ENCODE results near the gene TAF10. TPM values are rescaled to one million over a fixed set of nuclear protein-coding genes. Genes with fewer than 3 reads are reported as not detected.

Gene TAF10
- total RNA-seq, 1 donor from 2014 or later = 76.0 TPM

GRCh38 chr11:6627762-6628241 is 15.8 kb upstream of the TAF10 start:
- Histone ChIP-seq H3K27ac (no peak overlapping the region), H3K4me3 (no peak overlapping the region), H3K9me3 (no peaks in the 10 kb centered on the region), H3K27me3 (no peaks in the 10 kb centered on the region), H3K4me1 (no peaks in the 10 kb centered on the region), H3K36me3 (peaks cover 78 to 88% of the 10 kb centered on the region in 2 donors)
- TF ChIP-seq, protein P1, sequence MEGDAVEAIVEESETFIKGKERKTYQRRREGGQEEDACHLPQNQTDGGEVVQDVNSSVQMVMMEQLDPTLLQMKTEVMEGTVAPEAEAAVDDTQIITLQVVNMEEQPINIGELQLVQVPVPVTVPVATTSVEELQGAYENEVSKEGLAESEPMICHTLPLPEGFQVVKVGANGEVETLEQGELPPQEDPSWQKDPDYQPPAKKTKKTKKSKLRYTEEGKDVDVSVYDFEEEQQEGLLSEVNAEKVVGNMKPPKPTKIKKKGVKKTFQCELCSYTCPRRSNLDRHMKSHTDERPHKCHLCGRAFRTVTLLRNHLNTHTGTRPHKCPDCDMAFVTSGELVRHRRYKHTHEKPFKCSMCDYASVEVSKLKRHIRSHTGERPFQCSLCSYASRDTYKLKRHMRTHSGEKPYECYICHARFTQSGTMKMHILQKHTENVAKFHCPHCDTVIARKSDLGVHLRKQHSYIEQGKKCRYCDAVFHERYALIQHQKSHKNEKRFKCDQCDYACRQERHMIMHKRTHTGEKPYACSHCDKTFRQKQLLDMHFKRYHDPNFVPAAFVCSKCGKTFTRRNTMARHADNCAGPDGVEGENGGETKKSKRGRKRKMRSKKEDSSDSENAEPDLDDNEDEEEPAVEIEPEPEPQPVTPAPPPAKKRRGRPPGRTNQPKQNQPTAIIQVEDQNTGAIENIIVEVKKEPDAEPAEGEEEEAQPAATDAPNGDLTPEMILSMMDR (IDR thresholded peaks at IDR 0.05) = no peak
- intact Hi-C loops (cut with DNase I) = no loop called here
- DNase-seq (ENCODE audit: low spot score in 2 of 2) = no peak

DNA sequence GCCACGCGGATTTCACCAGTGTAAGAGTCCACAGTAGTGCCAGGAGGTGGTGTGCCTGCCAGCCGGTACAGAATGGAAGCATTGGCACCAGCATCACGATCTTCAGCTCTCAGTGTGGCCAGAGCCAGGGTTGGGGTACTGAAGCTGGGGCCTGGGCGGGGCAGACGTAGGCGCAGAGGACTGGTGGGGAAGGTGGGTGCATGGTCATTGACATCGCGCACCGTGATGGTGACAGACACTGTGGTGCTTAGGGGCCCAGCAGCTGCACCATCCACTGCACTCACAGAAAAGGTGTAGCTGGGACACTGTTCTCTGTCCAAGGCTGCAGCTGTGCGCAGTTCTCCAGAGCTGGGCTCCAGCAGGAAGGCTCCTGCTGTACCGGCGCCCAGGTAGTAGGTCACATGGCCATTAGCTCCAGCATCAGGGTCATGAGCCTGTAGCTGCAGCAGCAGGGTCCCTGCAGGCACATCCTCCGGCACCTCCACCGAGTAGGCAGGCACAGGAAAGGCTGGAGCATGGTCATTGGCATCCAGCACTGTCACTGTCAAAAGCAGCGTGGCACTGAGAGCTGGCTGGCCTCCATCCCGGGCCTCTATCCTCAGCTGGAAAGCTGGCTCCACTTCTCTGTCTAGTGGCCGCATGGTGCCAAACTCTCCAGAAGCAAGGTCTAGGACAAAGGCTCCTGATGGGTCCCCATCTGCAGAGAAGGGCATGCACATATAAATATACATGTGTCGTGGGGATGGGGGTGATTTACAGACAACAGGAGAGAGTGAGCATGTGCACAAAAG is 15.2 kb upstream of the TAF10 start:
- Histone ChIP-seq H3K4me3 (no peak overlapping the region), H3K9me3 (no peaks in the 10 kb centered on the region), H3K27ac (no peak overlapping the region), H3K36me3 (peaks cover 72 to 82% of the 10 kb centered on the region in 2 donors), H3K4me1 (no peaks in the 10 kb centered on the region), H3K27me3 (no peaks in the 10 kb centered on the region)
- intact Hi-C loops (cut with DNase I) = no loop called here
- TF ChIP-seq, protein P1 (IDR thresholded peaks at IDR 0.05) = no peak
- DNase-seq (ENCODE audit: low spot score in 2 of 2) = no peak

GRCh38 chr11:6625832-6626420 is 13.9 kb upstream of the TAF10 start:
- no peak for DNase-seq (ENCODE audit: low spot score in 2 of 2)
- H3K36me3 ChIP-seq = peaks cover 61 to 69% of the 10 kb centered on the region in 2 donors
- no peak overlapping the region for H3K27ac ChIP-seq

DNA sequence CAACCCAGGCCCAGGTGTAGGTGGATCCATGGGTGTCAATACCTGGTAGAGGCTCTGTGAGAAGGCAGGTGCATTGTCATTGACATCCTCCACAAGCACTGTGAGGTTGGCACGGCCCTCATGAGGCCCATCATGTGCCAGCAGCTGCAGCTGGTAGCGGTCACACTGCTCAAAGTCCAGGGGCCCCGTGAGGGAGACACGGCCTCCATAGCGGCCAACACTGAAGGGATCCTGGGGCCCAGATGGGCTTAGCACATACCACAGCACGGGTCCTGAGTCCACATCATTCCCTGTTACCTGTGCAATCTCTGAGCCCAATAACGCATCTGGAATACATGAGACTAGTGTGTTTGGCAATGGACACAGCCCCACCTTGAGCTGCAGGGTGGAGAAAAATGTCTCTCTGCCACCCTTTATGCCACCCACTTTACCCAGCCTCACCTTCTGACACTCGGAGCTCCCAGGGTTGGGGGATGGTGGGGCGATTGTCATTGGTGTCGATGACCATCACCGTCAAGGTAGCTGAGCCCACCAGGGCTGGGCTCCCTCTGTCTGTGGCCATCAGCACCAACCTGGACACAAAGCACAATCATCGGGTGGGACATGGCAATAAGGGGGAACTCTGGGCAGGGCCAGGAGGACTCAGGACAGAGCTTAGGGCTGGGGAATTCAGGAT is 13.3 kb upstream of the TAF10 start:
- TF ChIP-seq, protein P1 (IDR thresholded peaks at IDR 0.05) = no peak
- H3K27ac ChIP-seq = no peak overlapping the region
- no peak overlapping the region for H3K4me3 ChIP-seq
- intact Hi-C loops (cut with DNase I) = no loop called here
- H3K4me1 ChIP-seq = no peaks in the 10 kb centered on the region
- no peaks in the 10 kb centered on the region for H3K27me3 ChIP-seq
- DNase-seq (ENCODE audit: low spot score in 2 of 2) = no peak
- no peaks in the 10 kb centered on the region for H3K9me3 ChIP-seq
- H3K36me3 ChIP-seq = peaks cover 55 to 64% of the 10 kb centered on the region in 2 donors

More at GRCh38 chr11:6625832-6626420, 13.9 kb upstream of the TAF10 start:
- H3K4me1 ChIP-seq = no peaks in the 10 kb centered on the region
- TF ChIP-seq, protein P1 (IDR thresholded peaks at IDR 0.05) = no peak
- no peak overlapping the region for H3K4me3 ChIP-seq
- no peaks in the 10 kb centered on the region for H3K9me3 ChIP-seq
- H3K27me3 ChIP-seq = no peaks in the 10 kb centered on the region
- intact Hi-C loops (cut with DNase I) = no loop called here

DNA sequence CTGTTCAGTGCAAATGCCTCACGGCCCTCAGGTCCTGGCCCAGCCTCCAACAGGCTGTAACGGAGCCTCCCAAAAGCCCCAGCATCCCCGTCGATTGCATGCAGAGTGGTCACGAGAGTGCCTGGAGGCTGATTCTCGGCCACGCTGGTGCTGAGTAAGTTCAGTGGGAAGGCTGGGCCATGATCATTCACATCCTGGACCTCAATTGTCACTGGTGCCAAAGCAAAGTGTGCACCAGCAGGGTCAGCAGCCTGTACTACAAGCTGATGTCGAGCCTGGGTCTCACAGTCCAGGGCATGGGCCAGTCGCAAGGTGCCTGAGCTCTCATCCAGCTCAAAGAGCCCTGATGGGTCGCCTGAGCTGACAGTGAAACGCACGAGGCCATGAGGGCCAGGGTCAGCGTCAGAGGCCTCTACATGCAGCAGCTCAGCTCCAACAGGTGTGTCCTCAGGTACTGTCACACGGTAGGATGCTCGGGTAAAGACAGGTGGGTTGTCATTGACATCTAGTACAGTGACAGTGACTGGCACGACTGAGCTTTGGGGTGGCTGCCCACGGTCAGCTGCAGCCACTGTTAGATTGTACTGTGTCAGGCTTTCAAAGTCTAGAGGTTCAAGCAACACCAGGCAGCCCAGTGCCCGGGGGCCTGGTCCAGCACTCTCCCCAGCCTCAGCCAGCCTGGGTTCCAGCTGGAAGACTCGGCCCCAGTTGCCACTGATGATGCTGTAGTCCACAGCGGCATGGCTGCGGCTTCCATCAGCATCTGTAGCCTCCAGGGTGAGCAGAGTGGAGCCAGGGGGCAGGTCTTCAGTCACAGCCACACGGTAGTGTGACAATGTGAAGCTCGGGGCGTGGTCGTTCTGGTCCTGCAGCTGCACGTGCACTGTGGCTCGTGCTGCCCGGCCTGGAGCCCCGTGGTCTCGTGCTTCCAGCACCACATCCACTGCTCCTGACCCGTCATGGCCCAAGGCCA is 11.7 kb upstream of the TAF10 start:
- DNase-seq (ENCODE audit: low spot score in 2 of 2) = no peak

More for the DNA sequence above, 11.7 kb upstream of the TAF10 start:
- Histone ChIP-seq H3K4me3 (no peak overlapping the region), H3K27me3 (no peaks in the 10 kb centered on the region), H3K9me3 (no peaks in the 10 kb centered on the region), H3K36me3 (peaks cover 43 to 51% of the 10 kb centered on the region in 2 donors), H3K27ac (no peak overlapping the region), H3K4me1 (peaks cover 0 to 5% of the 10 kb centered on the region in 2 donors)
- intact Hi-C loops (cut with DNase I) = no loop called here
- TF ChIP-seq, protein P1 (IDR thresholded peaks at IDR 0.05) = no peak
